Mucosa of stomach (tissue), 1 donor: Measurements from ENCODE around the gene CRAT.
A peak's percentile ranks its signal among the peaks of the same experiment; 100 is the strongest.

ENCODE experiments used
- H3K27me3 ChIP-seq: one replicate; pipeline ENCODE4 v1.7.0; 2013; ENCODE audit warnings: mild to moderate bottlenecking, low read length; ENCODE audit not compliant: control insufficient read depth, insufficient read depth
- H3K36me3 ChIP-seq: one replicate; pipeline ENCODE4 v1.7.0; 2013; ENCODE audit warnings: low read length; ENCODE audit not compliant: control insufficient read depth, insufficient read depth
- H3K4me1 ChIP-seq: one replicate; pipeline ENCODE4 v1.7.0; 2013; ENCODE audit warnings: mild to moderate bottlenecking, low read length; ENCODE audit not compliant: control insufficient read depth, insufficient read depth
- H3K4me3 ChIP-seq: one replicate; pipeline ENCODE4 v1.7.0; 2013; ENCODE audit warnings: low read length
- H3K9ac ChIP-seq: one replicate; pipeline ENCODE4 v1.7.0; 2013; ENCODE audit warnings: mild to moderate bottlenecking, low read length, moderate library complexity
- H3K9me3 ChIP-seq: one replicate; pipeline ENCODE4 v1.7.0; 2013; ENCODE audit warnings: mild to moderate bottlenecking, low read length, moderate library complexity; ENCODE audit not compliant: control insufficient read depth
- donor health status: Pancreatic carcinoma.

Gene CRAT

GRCh38 chr9:129059796-129060785 is 50.5 kb downstream of the CRAT start:
- no peak overlapping the region for H3K4me3 ChIP-seq
- peaks cover 14% of the 10 kb centered on the region for H3K4me1 ChIP-seq
- no peaks in the 10 kb centered on the region for H3K27me3 ChIP-seq
- peaks cover 6% of the 10 kb centered on the region for H3K36me3 ChIP-seq
- no peak overlapping the region for H3K9ac ChIP-seq
- H3K9me3 ChIP-seq, result no peaks in the 10 kb centered on the region

- no peaks in the 10 kb centered on the region for H3K9me3 ChIP-seq
- H3K9ac ChIP-seq, result peak overlapping the region; percentile 28
- peaks cover 14% of the 10 kb centered on the region for H3K4me1 ChIP-seq
- H3K27me3 ChIP-seq, result no peaks in the 10 kb centered on the region
- H3K4me3 ChIP-seq, result no peak overlapping the region
- H3K36me3 ChIP-seq, result peaks cover 6% of the 10 kb centered on the region
Measured at GRCh38 chr9:129058965-129059795, 51.4 kb downstream of the CRAT start.

GRCh38 chr9:129054163-129054851 is 56.3 kb downstream of the CRAT start:
- H3K9me3 ChIP-seq, result no peaks in the 10 kb centered on the region
- no peaks in the 10 kb centered on the region for H3K27me3 ChIP-seq
- no peak overlapping the region for H3K4me3 ChIP-seq
- H3K36me3 ChIP-seq, result no peaks in the 10 kb centered on the region
- H3K4me1 ChIP-seq, result peaks cover 28% of the 10 kb centered on the region
- H3K9ac ChIP-seq, result no peak overlapping the region

- Histone ChIP-seq H3K4me3 (no peak overlapping the region), H3K9ac (no peak overlapping the region), H3K36me3 (peaks cover 3% of the 10 kb centered on the region), H3K4me1 (peaks cover 21% of the 10 kb centered on the region), H3K9me3 (no peaks in the 10 kb centered on the region), H3K27me3 (no peaks in the 10 kb centered on the region)
Measured at GRCh38 chr9:129053020-129053419, 57.6 kb downstream of the CRAT start.

- Histone ChIP-seq H3K4me1 (peaks cover 21% of the 10 kb centered on the region), H3K36me3 (peaks cover 3% of the 10 kb centered on the region), H3K4me3 (no peak overlapping the region), H3K9me3 (no peaks in the 10 kb centered on the region), H3K9ac (peak overlapping the region; percentile 53), H3K27me3 (no peaks in the 10 kb centered on the region)
Measured at GRCh38 chr9:129052592-129052991, 58.0 kb downstream of the CRAT start.
